GM23248 (cell line): ENCODE results near the gene JPT2.

Experiments used
- EZH2 ChIP-seq: fragments of 200-600 bp; sonication (generic); IDR thresholded peaks from 2 replicates; pipeline ENCODE4 v1.6.1; 2018; ENCODE audit warnings: antibody characterized with exemption, mild to moderate bottlenecking; ENCODE audit not compliant: insufficient read depth, poor library complexity, severe bottlenecking
- EZH2phosphoT487 ChIP-seq: fragments of 200-600 bp; sonication (generic); IDR thresholded peaks from 2 replicates; pipeline ENCODE4 v1.6.1; 2018; ENCODE audit warnings: antibody characterized with exemption, moderate library complexity, mild to moderate bottlenecking, low read depth; ENCODE audit not compliant: insufficient read depth

DNA sequence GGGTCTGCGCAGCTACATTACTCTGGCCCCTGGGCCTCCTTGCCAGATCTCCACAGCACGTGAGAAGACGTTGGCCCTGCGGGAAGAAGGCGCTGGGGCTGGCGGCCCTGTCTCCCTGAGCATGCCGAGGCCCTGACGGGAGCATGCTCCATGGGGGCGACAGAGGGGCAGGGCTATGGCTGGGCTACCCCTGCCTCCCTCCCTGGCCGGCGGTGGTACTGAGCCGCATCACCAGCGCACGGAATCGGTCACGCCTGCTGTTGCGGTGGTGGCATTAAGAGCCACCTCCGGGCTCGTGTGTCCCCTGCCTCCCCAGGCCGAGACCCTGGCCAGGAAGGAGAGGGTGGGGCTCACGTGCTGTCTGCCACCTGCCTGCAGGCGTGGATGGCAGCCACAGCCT lies 56.0 kb downstream of the JPT2 start:
- TF ChIP-seq EZH2 (no peak), EZH2phosphoT487 (no peak)
